Measurements from ENCODE around the gene GDPD4.

The GDPD4 gene

GRCh38 chr11:77205467-77206263 lies 95.8 kb downstream of the GDPD4 start:
- H3K4me3 ChIP-seq (ENCODE audit: low read depth, low read length): no peak overlapping the region
- no peak for TF ChIP-seq CTCF (IDR thresholded peaks at IDR 0.05; ENCODE audit: low read depth, low read length, missing control alignments)
- DNase-seq (ENCODE audit: low read depth): no peak
- in situ Hi-C loops (cut with HindIII; ENCODE audit: low sequenced_read_pairs): loop anchor here (10.0 kb wide), 2 partner anchors 279 to 349 kb away; no protein-coding TSS in a partner anchor

- DNase-seq (ENCODE audit: low read depth): no peak
- in situ Hi-C loops (cut with HindIII; ENCODE audit: low sequenced_read_pairs): loop anchor here (5.0 to 10.0 kb wide), 3 partner anchors 32 to 350 kb away; no protein-coding TSS in a partner anchor
- TF ChIP-seq CTCF (IDR thresholded peaks at IDR 0.05; ENCODE audit: low read depth, low read length, missing control alignments): no peak
Observed at GRCh38 chr11:77204754-77205466, 96.6 kb downstream of the GDPD4 start.

DNA sequence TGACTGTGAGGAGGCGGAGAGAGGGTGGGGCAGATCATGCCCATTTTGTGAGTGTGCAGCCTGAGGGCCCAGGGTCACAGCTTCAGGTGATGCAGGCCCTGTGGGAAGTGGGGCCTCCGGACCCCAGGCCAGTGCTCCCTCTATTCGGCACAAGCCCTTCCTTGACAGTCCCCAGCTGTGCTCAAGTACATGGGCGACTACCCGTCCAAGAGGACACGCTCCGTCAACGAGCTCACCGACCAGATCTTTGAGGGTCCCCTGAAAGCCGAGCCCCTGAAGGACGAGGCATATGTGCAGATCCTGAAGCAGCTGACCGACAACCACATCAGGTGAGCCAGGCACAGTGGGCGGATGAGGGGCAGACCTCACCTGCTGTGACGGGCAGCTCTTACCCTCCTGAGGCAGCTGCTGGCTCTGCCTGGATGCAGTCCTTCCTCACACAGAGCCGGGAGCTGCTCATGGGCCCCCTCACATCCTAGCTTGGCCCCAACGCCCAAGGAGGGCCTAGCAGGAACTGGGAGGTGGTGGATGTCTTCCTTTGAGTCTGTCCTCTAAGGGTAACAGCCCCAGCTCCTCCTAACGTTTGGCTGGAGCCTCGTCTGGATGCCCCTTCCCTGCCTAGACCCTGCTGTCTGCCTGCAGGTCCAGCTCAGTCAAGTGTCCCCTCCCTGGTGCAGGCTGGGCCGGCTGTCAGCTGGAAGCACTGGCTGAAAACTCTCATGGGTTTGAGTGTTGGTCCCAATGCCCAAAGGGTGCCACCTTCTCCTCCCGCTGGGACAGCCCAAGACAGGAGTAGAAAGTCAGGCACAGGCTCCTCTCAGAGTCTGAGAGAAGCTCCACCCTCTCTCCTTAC lies 97.4 kb downstream of the GDPD4 start:
- no peak for DNase-seq (ENCODE audit: low read depth)
- in situ Hi-C loops (cut with HindIII; ENCODE audit: low sequenced_read_pairs): loop anchor here (5.0 to 10.0 kb wide), 3 partner anchors 33 to 351 kb away; no protein-coding TSS in a partner anchor
- no peak for TF ChIP-seq CTCF (IDR thresholded peaks at IDR 0.05; ENCODE audit: low read depth, low read length, missing control alignments)
- no peak overlapping the region for H3K4me3 ChIP-seq (ENCODE audit: low read depth, low read length)

More at GRCh38 chr11:77204754-77205466, 96.6 kb downstream of the GDPD4 start:
- H3K4me3 ChIP-seq (ENCODE audit: low read depth, low read length): no peak overlapping the region

- DNase-seq (ENCODE audit: low read depth): no peak
- in situ Hi-C loops (cut with HindIII; ENCODE audit: low sequenced_read_pairs): loop anchor here (5.0 to 10.0 kb wide), 3 partner anchors 34 to 352 kb away; no protein-coding TSS in a partner anchor
- H3K4me3 ChIP-seq (ENCODE audit: low read depth, low read length): no peak overlapping the region
- TF ChIP-seq CTCF (IDR thresholded peaks at IDR 0.05; ENCODE audit: low read depth, low read length, missing control alignments): no peak
Observed at GRCh38 chr11:77202941-77203900, 98.3 kb downstream of the GDPD4 start.

DNA sequence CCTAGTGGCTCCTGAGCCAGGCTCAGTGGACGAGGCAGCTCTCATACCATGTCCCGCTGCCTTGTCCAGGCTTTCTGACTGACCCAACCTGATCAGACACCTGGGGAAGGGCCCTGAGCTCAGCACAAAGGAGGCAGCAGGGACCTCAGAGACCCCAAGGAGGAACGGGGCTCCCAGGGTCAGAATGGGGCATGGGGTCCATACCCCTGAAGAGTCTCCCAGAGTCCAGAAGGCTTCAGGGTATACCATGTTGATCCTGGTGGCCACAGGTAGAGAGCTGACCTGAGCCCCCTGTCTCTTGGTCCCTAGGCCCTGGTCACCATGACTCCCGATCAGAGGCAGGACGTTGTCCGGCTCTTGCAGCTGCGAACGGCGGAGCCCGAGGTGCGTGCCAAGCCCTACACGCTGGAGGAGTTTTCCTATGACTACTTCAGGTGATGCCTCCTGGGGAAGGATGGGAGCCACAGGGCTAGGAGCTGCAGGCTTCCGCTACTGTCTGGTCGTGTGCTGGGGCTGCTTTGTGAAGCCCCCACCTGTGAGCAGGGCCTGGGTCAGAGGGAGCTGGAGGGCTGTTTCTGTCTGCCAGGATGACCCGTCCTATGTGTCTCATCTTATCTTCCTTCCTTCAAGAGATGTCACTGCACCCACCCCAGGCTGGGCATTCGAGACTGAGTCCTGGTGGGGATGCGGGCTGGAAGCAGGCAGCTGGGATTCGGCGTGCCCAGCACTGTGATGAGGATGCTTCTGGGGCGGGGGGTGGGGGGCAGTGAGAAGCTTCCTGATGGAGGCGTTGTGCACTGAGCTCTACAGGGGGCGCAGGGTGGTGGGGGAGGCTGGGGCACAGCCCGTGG lies 99.3 kb downstream of the GDPD4 start:
- H3K4me3 ChIP-seq (ENCODE audit: low read depth, low read length): no peak overlapping the region
- DNase-seq (ENCODE audit: low read depth): no peak
- in situ Hi-C loops (cut with HindIII; ENCODE audit: low sequenced_read_pairs): loop anchor here (5.0 to 10.0 kb wide), 3 partner anchors 35 to 353 kb away; no protein-coding TSS in a partner anchor
- TF ChIP-seq CTCF (IDR thresholded peaks at IDR 0.05; ENCODE audit: low read depth, low read length, missing control alignments): no peak
